DMS153 treated with DMSO at 0.1 percent for 48 hours (cell line): Measurements from ENCODE around the gene KRT77.
"Not testable (repeated sequence)": the region's sequence is repeated elsewhere in the genome, so short reads cannot be mapped to it uniquely, and the experiment has no call there.

Experiments
- DNase-seq: peaks from one replicate; lab custom pipeline; 2025; ENCODE audit not compliant: unreplicated experiment; lab: John Stamatoyannopoulos, UW

Gene KRT77

GRCh38 chr12:52679875-52680274, 23.4 kb downstream of the KRT77 start:
- no peak for DNase-seq

- no peak for DNase-seq
Observed at GRCh38 chr12:52677671-52678070, 25.7 kb downstream of the KRT77 start.

DNA sequence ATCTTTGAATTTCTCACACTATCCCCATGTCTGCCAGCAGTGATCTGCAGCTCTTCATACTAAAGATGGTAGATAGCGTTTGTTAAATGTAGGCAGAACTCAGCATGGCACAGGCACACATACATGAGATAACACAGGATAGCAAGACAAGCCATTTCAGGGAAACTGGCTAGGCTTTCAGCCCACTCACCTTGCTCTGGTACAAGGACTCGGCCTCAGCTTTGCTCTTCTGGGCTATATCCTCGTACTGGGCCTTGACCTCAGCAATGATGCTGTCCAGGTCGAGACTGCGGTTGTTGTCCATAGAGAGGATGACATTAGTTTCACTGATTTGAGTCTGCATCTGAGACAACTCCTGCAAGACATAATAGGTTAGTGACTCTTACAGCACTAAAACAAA, 26.2 kb downstream of the KRT77 start:
- DNase-seq: no peak

DNA sequence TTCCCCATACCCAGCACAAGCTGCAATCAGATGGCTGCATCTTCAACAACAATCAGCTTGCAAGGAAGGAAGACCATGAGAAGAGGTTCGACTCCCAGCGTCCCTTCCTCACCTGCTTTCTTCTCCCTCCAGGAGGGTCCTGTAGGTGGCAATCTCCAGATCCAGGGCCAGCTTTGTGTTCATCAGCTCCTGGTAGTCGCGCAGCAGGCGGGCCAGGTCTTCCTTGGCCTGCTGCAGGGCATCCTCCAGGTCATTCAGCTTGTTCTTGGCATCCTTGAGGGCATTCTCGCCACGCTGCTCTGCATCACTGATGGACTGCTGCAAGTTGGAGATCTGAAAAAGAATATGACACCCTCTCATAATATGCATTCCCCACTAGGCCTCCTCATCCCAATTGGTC, 27.2 kb downstream of the KRT77 start:
- DNase-seq: no peak

DNA sequence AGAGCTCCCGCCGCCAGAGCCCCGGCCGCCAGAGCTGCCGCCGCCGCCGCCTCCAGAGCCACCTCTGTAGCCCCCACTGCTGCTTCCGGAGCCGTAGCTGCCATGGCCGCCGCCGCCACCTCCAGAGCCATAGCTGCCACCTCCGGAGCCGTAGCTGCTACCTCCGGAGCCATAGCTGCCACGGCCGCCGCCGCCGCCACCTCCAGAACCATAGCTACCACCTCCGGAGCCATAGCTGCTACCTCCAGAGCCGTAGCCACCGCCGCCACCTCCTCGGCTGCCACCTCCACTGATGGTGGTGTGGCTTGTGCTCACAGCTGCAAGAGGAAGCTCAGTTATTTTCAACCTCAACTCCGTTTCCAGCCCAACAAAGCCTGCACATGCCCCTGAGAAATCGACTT, 28.0 kb downstream of the KRT77 start:
- DNase-seq: no peak

DNA sequence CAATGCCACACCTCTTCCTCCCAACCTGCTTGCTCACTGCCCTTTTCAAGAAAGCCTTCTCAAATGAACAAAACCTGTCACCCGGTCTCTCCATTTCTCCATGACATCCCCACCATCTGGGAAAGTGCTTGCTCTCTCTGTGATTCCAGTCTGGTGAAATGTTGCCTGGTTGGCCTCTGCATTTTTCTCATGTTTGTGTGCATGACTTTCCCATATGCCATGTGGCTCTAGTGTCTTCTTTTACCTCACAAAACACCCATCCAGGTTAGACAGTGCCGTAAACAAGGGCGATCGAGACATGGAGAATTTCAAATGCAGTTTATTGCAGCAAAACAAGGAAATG, 28.9 kb downstream of the KRT77 start:
- DNase-seq: no peak

GRCh38 chr12:52673713-52674432, 29.5 kb downstream of the KRT77 start:
- DNase-seq: no peak

DNA sequence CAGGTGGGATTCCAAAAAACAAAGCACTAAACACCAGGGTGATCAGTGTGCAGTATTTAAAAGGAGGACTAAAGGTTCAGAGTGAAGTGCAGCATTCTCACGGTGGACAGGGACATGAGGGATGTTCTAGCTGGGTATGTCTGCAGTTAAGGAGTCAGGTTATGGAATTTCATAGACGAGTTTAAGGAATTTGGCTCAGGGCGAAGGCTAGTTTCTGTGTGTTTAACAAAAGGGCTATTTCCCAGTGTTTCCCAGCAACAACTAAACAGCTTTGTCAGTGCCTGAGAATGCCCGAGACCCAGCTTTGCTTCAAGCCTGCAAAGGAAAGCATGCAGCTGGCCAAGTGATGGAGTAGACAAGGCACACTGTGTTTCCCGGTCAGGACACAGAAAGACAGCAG, 30.1 kb downstream of the KRT77 start:
- DNase-seq: no peak

DNA sequence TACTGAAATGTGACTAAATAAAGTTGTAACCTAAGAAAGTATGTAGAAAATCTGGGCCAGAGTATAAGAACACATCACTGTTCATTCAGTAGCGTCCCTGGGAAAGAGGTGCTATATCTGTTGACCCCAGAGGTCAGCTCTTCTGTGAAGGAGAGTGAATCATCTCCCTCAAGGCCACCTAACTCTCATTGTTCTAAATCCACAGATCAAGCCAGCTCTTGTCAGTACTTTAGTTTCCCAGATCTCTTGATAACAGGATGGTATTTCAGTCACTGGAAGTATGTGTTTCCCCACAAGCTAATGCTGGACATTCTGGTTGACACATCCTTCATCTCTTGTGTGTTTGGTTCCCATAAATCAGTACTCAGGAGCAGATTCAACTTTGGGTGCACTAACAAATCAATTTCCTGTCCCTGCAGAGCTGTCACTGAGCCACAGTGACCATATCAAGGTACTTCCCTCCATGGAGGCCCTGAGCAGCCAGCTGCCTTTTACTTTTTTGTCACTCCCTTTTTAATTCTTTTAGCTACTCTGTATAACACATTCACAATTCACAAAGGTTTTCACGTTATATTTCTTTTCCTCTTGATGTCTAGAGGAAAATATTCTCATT, 30.9 kb downstream of the KRT77 start:
- DNase-seq: no peak

DNA sequence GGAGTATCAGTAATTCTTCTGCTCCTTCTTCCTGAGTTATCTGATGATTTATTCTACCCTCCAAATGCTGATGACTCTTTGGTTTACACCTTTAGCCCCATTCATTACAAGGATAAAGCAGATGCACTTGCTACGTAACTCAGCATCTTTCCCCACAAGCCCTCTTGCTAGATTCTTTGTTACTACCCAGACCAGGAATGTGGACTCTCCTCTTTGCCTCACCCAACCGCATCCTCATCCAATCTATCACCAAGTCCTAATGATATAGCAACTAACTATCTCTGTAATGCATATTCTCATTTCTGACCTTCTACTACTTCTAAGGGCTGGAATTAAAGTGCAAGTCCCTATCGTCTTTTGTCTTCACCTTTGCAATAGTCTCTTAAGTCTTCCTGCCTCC, 32.4 kb downstream of the KRT77 start:
- DNase-seq: no peak

DNA sequence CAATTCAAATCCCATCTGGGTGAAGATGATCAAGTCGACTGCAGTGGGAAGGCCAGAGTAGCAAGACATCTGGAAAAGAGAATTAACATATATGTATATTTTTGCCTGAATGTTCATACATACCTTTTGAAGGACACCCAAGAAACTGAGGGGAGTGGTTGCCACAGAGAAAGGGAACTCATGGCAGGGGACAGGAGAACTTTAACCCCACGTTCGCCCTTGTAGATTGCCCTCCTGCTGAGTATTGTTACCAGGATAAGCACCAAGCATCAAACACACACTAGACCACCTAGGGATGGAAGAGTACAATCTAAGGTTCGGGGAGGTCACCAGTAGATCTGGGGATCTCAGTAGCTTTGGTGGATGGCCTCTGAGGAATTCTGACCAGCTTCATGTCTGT, 32.8 kb downstream of the KRT77 start:
- DNase-seq: no peak

- DNase-seq: not testable (repeated sequence)
Observed at GRCh38 chr12:52669941-52670340, 33.4 kb downstream of the KRT77 start.

DNA sequence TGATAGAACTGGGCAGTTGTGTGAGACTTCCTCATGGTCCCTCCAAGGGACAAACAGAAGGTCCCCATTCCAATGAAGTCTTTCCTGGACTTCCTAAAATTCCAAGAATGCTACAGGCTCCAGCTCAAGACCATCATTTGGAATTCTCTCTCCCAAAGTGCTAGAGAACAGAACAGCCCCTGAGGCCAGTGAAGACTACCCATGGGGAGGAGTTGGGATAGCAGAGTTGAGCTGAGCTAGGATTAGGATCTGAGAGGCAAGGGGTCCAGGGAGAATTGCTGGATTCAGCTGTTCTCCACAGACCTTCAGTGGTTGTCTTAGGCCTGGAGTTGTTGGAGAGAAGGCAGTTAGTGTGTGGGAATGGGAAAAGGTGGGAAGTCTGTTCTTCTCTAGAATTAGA, 33.9 kb downstream of the KRT77 start:
- DNase-seq: no peak

- no peak for DNase-seq
Observed at GRCh38 chr12:52667931-52668330, 35.4 kb downstream of the KRT77 start.

- DNase-seq: no peak
Observed at GRCh38 chr12:52667509-52667908, 35.8 kb downstream of the KRT77 start.

DNA sequence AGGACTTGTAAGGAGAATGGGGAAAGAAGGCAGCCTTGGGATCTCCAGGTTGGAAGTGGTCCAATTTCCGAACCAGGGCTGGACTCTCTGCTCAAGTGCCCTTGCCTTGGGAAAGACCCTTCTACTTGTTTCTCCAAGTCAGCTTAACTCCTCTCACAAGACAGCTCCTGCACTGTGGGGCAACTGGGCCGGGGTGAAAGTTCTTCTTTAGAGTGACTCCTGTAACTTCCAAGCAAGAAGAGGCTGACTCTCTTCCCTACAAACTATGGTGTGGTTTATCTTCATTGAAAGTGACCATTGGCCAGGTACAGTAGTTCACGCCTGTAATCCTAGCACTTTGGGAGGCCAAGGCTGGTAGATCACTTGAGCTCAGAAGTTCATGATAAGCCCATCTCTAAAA, 36.9 kb downstream of the KRT77 start:
- no peak for DNase-seq

DNA sequence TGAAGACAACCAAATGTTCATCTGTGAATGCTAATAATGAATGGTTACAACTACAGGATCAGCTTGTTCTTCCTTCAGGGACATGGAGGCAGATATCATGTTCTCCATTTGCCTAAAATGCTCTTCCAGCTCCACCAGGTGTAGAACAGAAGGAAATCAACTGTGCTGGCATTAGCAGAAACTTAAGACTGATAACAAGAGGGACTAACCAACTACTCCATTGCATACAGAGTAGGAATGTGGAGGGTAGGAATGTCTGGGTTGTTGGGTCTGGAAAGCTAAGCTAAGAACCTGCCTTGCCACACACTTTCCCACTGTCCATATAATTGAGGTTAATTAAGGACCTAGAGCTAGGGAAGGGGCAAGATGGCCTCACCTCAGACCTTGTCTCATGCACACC, 39.9 kb downstream of the KRT77 start:
- DNase-seq: no peak

GRCh38 chr12:52662918-52663229, 40.5 kb downstream of the KRT77 start:
- no peak for DNase-seq

GRCh38 chr12:52662093-52662917, 41.0 kb downstream of the KRT77 start:
- no peak for DNase-seq

DNA sequence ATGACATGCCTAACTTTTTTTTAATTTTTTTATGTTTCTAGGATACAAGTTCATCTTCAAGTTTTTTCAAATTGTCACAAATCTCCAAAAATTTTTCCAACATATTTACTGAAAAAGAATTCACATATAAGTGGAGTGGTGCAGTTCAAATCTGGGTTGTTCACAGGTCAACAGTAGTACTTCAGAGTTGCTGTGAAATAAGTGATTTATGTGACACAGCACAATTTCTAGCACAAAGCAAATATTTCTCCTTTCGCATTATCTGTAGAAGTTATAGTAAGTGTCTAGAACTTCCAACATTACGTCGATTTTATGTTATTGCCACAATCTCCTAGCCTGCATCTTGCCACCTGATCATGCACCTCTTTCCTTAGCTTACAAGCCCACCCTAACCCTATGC, 41.7 kb downstream of the KRT77 start:
- DNase-seq: no peak

DNA sequence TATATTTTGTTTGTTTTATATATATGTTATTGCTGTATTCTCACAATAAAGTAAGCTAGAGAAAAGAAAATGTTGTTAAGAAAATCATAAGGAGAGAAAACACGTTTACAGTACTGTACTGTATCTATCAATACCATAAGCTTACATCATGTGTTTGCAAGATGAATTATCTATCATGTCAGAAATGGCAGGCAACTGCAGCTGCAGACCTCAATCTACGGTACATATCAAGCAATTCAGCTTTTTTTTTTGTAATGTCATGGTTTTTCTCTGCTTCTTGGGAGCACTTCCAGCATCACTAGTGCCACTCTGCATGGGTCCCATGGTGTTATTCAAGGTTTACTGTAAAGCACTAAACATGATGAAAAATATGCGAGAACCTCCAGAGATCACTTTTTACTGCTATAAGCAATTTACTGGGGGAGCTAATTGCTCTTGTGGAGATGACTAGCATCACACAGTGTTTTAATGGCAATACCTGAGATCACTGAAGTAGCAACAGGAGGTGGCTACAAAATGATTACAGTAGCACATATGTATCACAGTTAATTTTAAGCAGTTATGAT, 42.3 kb downstream of the KRT77 start:
- no peak for DNase-seq

- DNase-seq: no peak
Observed at GRCh38 chr12:52659951-52660350, 43.4 kb downstream of the KRT77 start.
